HG03045 (cell line): ENCODE data around the gene CRACR2A.

Experiments
- ATAC-seq: cut with Tn5 transposase; IDR thresholded peaks from one replicate; pipeline ENCODE4 v1.9.1; 2021; ENCODE audit warnings: mild to moderate bottlenecking, moderate library complexity; ENCODE audit not compliant: unreplicated experiment

The CRACR2A gene

GRCh38 chr12:3624273-3624672 is 128.6 kb downstream of the CRACR2A start:
- no peak for ATAC-seq

GRCh38 chr12:3622822-3623690 is 129.9 kb downstream of the CRACR2A start:
- ATAC-seq: no peak

GRCh38 chr12:3622021-3622821 is 130.7 kb downstream of the CRACR2A start:
- ATAC-seq: no peak

- no peak for ATAC-seq
These were observed 132.1 kb downstream of the CRACR2A start for GRCh38 chr12:3620856-3621255.

GRCh38 chr12:3617565-3617964 is 135.3 kb downstream of the CRACR2A start:
- ATAC-seq: no peak

- no peak for ATAC-seq
These were observed 137.0 kb downstream of the CRACR2A start for GRCh38 chr12:3615862-3616261.

- ATAC-seq: no peak
These were observed 138.0 kb downstream of the CRACR2A start for GRCh38 chr12:3614806-3615466.

GRCh38 chr12:3613641-3614395 is 139.1 kb downstream of the CRACR2A start:
- no peak for ATAC-seq

GRCh38 chr12:3611860-3612703 is 140.8 kb downstream of the CRACR2A start:
- no peak for ATAC-seq

- no peak for ATAC-seq
These were observed 145.1 kb downstream of the CRACR2A start for GRCh38 chr12:3607821-3608220.

- ATAC-seq: no peak
These were observed 145.7 kb downstream of the CRACR2A start for GRCh38 chr12:3607039-3607720.

- ATAC-seq: no peak
These were observed 146.8 kb downstream of the CRACR2A start for GRCh38 chr12:3606128-3606527.

- no peak for ATAC-seq
These were observed 147.2 kb downstream of the CRACR2A start for GRCh38 chr12:3605692-3606091.

- no peak for ATAC-seq
These were observed 147.9 kb downstream of the CRACR2A start for GRCh38 chr12:3604748-3605586.

- ATAC-seq: no peak
These were observed 148.6 kb downstream of the CRACR2A start for GRCh38 chr12:3604286-3604685.

- no peak for ATAC-seq
These were observed 149.3 kb downstream of the CRACR2A start for GRCh38 chr12:3603576-3603975.

GRCh38 chr12:3602488-3602887 is 150.4 kb downstream of the CRACR2A start:
- no peak for ATAC-seq

GRCh38 chr12:3601461-3602150 is 151.3 kb downstream of the CRACR2A start:
- ATAC-seq: no peak
